GM23338 (cell line): ENCODE results near the gene PHKA2. TPM values are rescaled to one million over a fixed set of nuclear protein-coding genes. Genes with fewer than 3 reads are reported as not detected.

Source experiments
- ATAC-seq: fragments of 200-7000 bp; cut with Tn5 transposase; 3 replicates; pipeline ENCODE4 v1.9.1; 2020
- DNase-seq: peaks from one replicate; pipeline ENCODE4 v3.0.0-alpha.2; 2015; ENCODE audit warnings: low spot score
- H2AFZ ChIP-seq: fragments of 200-600 bp; sonication (generic); 2 replicates; pipeline ENCODE4 v1.8.0; 2016; ENCODE audit warnings: antibody characterized with exemption, mild to moderate bottlenecking, moderate library complexity
- H3F3A ChIP-seq: fragments of 200-600 bp; sonication (generic); replicated peaks from 2 replicates; pipeline ENCODE4 v1.8.0; 2017; ENCODE audit warnings: antibody characterized with exemption, mixed run types, low read depth
- H3K27ac ChIP-seq: fragments of 200-600 bp; sonication (generic); 2 replicates; pipeline ENCODE4 v1.6.1; 2016; ENCODE audit warnings: low read depth
- H3K27me3 ChIP-seq: fragments of 200-600 bp; sonication (generic); 2 replicates; pipeline ENCODE4 v1.8.0; 2016; ENCODE audit warnings: mild to moderate bottlenecking, mixed run types, moderate library complexity; ENCODE audit not compliant: insufficient read depth
- H3K36me3 ChIP-seq: fragments of 200-600 bp; sonication (generic); 2 replicates; pipeline ENCODE4 v1.8.0; 2016; ENCODE audit warnings: mild to moderate bottlenecking; ENCODE audit not compliant: insufficient read depth
- H3K4me1 ChIP-seq: fragments of 200-600 bp; sonication (generic); 2 replicates; pipeline ENCODE4 v1.8.0; 2016; ENCODE audit warnings: mild to moderate bottlenecking, moderate library complexity; ENCODE audit not compliant: insufficient read depth
- H3K4me2 ChIP-seq: fragments of 200-600 bp; sonication (generic); 2 replicates; pipeline ENCODE4 v1.7.1; 2017; ENCODE audit warnings: mixed run types
- H3K4me3 ChIP-seq: fragments of 200-600 bp; sonication (generic); 2 replicates; pipeline ENCODE4 v1.6.1; 2016; ENCODE audit warnings: mixed run types
- H3K79me2 ChIP-seq: fragments of 200-600 bp; sonication (generic); replicated peaks from 2 replicates; pipeline ENCODE4 v1.8.0; 2017; ENCODE audit warnings: mild to moderate bottlenecking; ENCODE audit not compliant: insufficient read depth
- H3K9me2 ChIP-seq: fragments of 200-600 bp; sonication (generic); 2 replicates; pipeline ENCODE4 v1.8.0; 2017; ENCODE audit not compliant: insufficient read depth
- H4K20me1 ChIP-seq: fragments of 200-600 bp; sonication (generic); replicated peaks from 2 replicates; pipeline ENCODE4 v1.8.0; 2017; ENCODE audit warnings: mild to moderate bottlenecking; ENCODE audit not compliant: insufficient read depth
- H3K27ac Mint-ChIP-seq: 2 replicates; pipeline ENCODE4 v1.8.0; 2020; ENCODE audit warnings: inconsistent platforms, mild to moderate bottlenecking, moderate library complexity, mixed read lengths
- H3K27me3 Mint-ChIP-seq: 3 replicates; pipeline ENCODE4 v1.8.0; 2022; ENCODE audit warnings: low read depth, mild to moderate bottlenecking, moderate library complexity, mixed read lengths, inconsistent platforms; ENCODE audit not compliant: insufficient read depth, poor library complexity
- H3K36me3 Mint-ChIP-seq: 3 replicates; pipeline ENCODE4 v1.8.0; 2021; ENCODE audit warnings: low read depth, mild to moderate bottlenecking, inconsistent platforms, moderate library complexity, mixed read lengths
- H3K4me1 Mint-ChIP-seq: 3 replicates; pipeline ENCODE4 v1.8.0; 2020; ENCODE audit warnings: mild to moderate bottlenecking, inconsistent platforms, mixed read lengths
- H3K4me3 Mint-ChIP-seq: 3 replicates; pipeline ENCODE4 v1.8.0; 2021; ENCODE audit warnings: moderate library complexity, mild to moderate bottlenecking, inconsistent platforms, mixed read lengths
- H3K9me3 Mint-ChIP-seq: 3 replicates; pipeline ENCODE4 v1.8.0; 2020; ENCODE audit warnings: moderate library complexity, mild to moderate bottlenecking, inconsistent platforms, mixed read lengths
- CREB1 ChIP-seq: fragments of 250-450 bp; sonication (Bioruptor Pico); IDR thresholded peaks from 2 replicates; pipeline ENCODE4 v1.5.0; 2020; ENCODE audit warnings: low read depth, mild to moderate bottlenecking, moderate library complexity
- EZH2phosphoT487 ChIP-seq: fragments of 200-600 bp; sonication (generic); IDR thresholded peaks from one replicate; pipeline ENCODE4 v1.8.1; 2018; ENCODE audit warnings: antibody characterized with exemption; ENCODE audit not compliant: unreplicated experiment
- JUNB ChIP-seq: IDR thresholded peaks from one replicate; pipeline ENCODE4 v1.6.1; 2016; ENCODE audit warnings: antibody characterized with exemption; ENCODE audit not compliant: unreplicated experiment
- NANOG ChIP-seq: IDR thresholded peaks from 2 replicates; pipeline ENCODE4 v1.6.1; 2016; ENCODE audit warnings: antibody characterized with exemption, borderline replicate concordance
- REST ChIP-seq: IDR thresholded peaks from one replicate; pipeline ENCODE4 v1.6.1; 2018; ENCODE audit warnings: antibody characterized with exemption; ENCODE audit not compliant: unreplicated experiment
- ZNF114 ChIP-seq: fragments of 250-450 bp; sonication (Bioruptor Pico); IDR thresholded peaks from 2 replicates; pipeline ENCODE4 v1.5.0; 2020; ENCODE audit warnings: mild to moderate bottlenecking, moderate library complexity
- ZNF462 ChIP-seq: fragments of 250-450 bp; sonication (Bioruptor Pico); IDR thresholded peaks from 2 replicates; pipeline ENCODE4 v1.5.0; 2020; ENCODE audit warnings: mild to moderate bottlenecking, moderate library complexity
- polyA plus RNA-seq: library from polyadenylated mRNA; unstranded; fragments of >200 nt; fragmentation: Nextera tagmentation; extraction: Ambion mirVana; gene quantifications from 2 replicates; pipeline ENCODE4 v1.2.1, GENCODE V29; 2016
- total RNA-seq: library from RNA; depleted of rRNA; stranded (reverse); fragments of >200 nt; shearing (Covaris generic); gene quantifications from 2 replicates; pipeline ENCODE4 v1.2.3, GENCODE V29; 2014
- TF ChIP-seq, protein P1 (sequence below), 2 experiments: fragments of 200-600 bp in 1 of 2; sonication (generic) in 1 of 2; conservative IDR thresholded peaks; 2 replicates each; pipeline versions ENCODE4 v1.5.1 to v1.6.1; 2016 to 2017; ENCODE audit warnings: antibody characterized with exemption in 2 of 2, low read depth in 2 of 2, mild to moderate bottlenecking in 2 of 2, moderate library complexity in 1 of 2
- TF ChIP-seq, protein P2 (sequence below): IDR thresholded peaks from 2 replicates; pipeline ENCODE4 v1.6.1; 2016; ENCODE audit warnings: antibody characterized with exemption

PHKA2 gene
- total and polyA plus RNA-seq, 2 experiments from 2014 or later = 8.0 to 23.9 TPM

DNA sequence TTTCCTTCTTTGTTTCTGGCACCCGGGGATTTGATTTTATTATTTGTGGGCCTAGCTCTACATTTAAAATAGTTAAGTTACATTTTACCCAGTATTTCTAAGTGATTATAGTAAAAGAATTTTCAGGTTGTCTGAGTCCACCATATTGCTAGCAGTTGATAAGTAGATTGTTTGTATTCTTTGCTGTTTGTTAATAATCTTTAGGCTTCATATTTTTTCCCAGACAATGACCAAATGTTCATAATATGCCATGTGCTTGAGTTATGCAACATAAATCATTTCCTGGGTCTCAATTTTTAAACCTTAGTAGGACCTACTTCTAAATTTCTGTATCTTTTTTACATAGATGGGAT, 127.3 kb downstream of the PHKA2 start (continued):
- TF ChIP-seq REST = no peak
- TF ChIP-seq, protein P1, sequence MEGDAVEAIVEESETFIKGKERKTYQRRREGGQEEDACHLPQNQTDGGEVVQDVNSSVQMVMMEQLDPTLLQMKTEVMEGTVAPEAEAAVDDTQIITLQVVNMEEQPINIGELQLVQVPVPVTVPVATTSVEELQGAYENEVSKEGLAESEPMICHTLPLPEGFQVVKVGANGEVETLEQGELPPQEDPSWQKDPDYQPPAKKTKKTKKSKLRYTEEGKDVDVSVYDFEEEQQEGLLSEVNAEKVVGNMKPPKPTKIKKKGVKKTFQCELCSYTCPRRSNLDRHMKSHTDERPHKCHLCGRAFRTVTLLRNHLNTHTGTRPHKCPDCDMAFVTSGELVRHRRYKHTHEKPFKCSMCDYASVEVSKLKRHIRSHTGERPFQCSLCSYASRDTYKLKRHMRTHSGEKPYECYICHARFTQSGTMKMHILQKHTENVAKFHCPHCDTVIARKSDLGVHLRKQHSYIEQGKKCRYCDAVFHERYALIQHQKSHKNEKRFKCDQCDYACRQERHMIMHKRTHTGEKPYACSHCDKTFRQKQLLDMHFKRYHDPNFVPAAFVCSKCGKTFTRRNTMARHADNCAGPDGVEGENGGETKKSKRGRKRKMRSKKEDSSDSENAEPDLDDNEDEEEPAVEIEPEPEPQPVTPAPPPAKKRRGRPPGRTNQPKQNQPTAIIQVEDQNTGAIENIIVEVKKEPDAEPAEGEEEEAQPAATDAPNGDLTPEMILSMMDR (conservative IDR thresholded peaks at IDR 0.05; ENCODE audit: low read depth in 2 of 2) = no peak
- TF ChIP-seq JUNB = no peak

DNA sequence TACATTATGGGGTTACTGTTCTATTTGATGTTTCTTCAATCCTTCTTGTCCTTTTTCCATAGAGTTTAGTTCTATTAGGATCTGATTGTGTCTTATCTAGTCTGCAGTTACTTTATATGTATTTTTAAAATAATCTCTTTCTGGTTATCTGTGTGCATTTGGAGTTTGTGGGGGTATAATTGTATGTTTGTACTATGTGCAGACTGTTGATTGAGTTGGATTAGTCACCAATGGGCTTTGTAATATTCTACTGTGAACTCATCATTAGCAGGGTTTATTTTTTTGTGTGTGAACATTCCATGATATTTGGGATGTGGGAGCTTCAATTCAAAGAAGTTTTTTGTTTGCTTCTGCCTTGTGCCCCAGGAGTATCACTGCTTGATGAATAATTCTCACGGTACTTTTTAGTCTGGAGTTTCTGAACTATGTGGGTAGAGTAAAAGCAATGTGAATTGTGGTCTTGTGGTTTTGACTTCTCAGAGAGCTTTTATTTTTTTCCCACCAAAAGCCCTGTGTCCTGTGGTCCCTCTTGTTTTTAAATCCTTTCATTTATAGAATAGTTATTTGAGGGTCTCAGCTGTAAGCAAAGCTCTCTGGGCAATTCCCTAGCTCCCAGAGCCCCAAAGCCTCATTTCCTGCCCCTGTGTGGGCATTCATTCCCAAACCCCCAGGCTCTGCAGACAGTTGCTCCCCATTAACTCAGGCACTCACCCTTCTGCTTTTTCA, 127.8 kb downstream of the PHKA2 start:
- Histone ChIP-seq H4K20me1 (no peaks in the 10 kb centered on the region), H3K4me2 (no peak overlapping the region), H3K79me2 (no peaks in the 10 kb centered on the region), H2AFZ (no peak overlapping the region), H3K27ac (no peak overlapping the region), H3K4me1 (no peaks in the 10 kb centered on the region), H3K4me3 (no peak overlapping the region), H3F3A (no peaks in the 10 kb centered on the region), H3K36me3 (no peaks in the 10 kb centered on the region), H3K27me3 (no peaks in the 10 kb centered on the region), H3K9me2 (no peaks in the 10 kb centered on the region)
- Mint-ChIP-seq H3K9me3 (no peaks in the 10 kb centered on the region; the same call in 2 of the 3 replicates), H3K4me1 (no peaks in the 10 kb centered on the region; the same call in 2 of the 3 replicates), H3K27me3 (peaks cover 4% of the 10 kb centered on the region), H3K27ac (no peak overlapping the region), H3K36me3 (no peaks in the 10 kb centered on the region), H3K4me3 (no peak overlapping the region)
- ATAC-seq (no peak), DNase-seq (no peak)
- TF ChIP-seq EZH2phosphoT487 (no peak), NANOG (no peak), JUNB (no peak), ZNF462 (CRISPR knock-in tag) (no peak), ZNF114 (no peak), CREB1 (CRISPR knock-in tag) (no peak)
- TF ChIP-seq, protein P1 (conservative IDR thresholded peaks at IDR 0.05; ENCODE audit: low read depth in 2 of 2) = no peak
- TF ChIP-seq, protein P2, sequence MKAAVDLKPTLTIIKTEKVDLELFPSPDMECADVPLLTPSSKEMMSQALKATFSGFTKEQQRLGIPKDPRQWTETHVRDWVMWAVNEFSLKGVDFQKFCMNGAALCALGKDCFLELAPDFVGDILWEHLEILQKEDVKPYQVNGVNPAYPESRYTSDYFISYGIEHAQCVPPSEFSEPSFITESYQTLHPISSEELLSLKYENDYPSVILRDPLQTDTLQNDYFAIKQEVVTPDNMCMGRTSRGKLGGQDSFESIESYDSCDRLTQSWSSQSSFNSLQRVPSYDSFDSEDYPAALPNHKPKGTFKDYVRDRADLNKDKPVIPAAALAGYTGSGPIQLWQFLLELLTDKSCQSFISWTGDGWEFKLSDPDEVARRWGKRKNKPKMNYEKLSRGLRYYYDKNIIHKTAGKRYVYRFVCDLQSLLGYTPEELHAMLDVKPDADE = no peak
